OCI-LY7 (cell line): ENCODE results near the gene NBL1. TPM values are rescaled to one million over a fixed set of nuclear protein-coding genes. Genes with fewer than 3 reads are reported as not detected.

ENCODE experiments used
- BruUV-seq: library from RNA; stranded (reverse); fragments of 400-500 nt; replicated peaks from 2 replicates; lab custom pipeline; 2021; lab: Mats Ljungman, UMichigan
- CTCF ChIA-PET: fragments of 300-600 bp; sonication (Branson Sonifier 250); formaldehyde crosslinking; loops from one replicate; lab custom pipeline; 2022; ENCODE audit warnings: antibody characterized with exemption; ENCODE audit not compliant: unreplicated experiment; lab: Charles Lee
- POLR2A ChIA-PET: fragments of 300-600 bp; sonication (Branson Sonifier 250); formaldehyde crosslinking; loops from one replicate; lab custom pipeline; 2022; ENCODE audit warnings: antibody characterized with exemption; lab: Charles Lee
- DNase-seq: peaks from one replicate; pipeline ENCODE4 v3.0.0-alpha.2; 2015; ENCODE audit warnings: low spot score
- H2AFZ ChIP-seq: fragments of 200-600 bp; sonication (generic), shearing (Covaris generic); 2 replicates; pipeline ENCODE4 v1.6.1; 2014; ENCODE audit warnings: mild to moderate bottlenecking, antibody characterized with exemption, low read length, moderate library complexity
- H3K27ac ChIP-seq: fragments of 200-600 bp; sonication (generic); 2 replicates; pipeline ENCODE4 v1.5.1; 2014; ENCODE audit warnings: mixed run types, low read depth, mild to moderate bottlenecking, moderate library complexity, low read length, inconsistent platforms; ENCODE audit not compliant: poor library complexity, severe bottlenecking
- H3K36me3 ChIP-seq: fragments of 200-600 bp; sonication (generic); 2 replicates; pipeline ENCODE4 v1.6.1; 2014; ENCODE audit warnings: mild to moderate bottlenecking, antibody characterized with exemption, low read length, moderate library complexity, mixed read lengths; ENCODE audit not compliant: insufficient read depth
- H3K4me1 ChIP-seq: fragments of 200-600 bp; sonication (generic); 2 replicates; pipeline ENCODE4 v1.5.1; 2014; ENCODE audit warnings: mild to moderate bottlenecking, low read length; ENCODE audit not compliant: insufficient read depth, poor library complexity, severe bottlenecking
- H3K4me2 ChIP-seq: fragments of 200-600 bp; sonication (generic); 2 replicates; pipeline ENCODE4 v1.6.1; 2014; ENCODE audit warnings: mild to moderate bottlenecking, low read length
- H3K4me3 ChIP-seq: fragments of 200-600 bp; sonication (generic); 2 replicates; pipeline ENCODE4 v1.5.1; 2014; ENCODE audit warnings: mild to moderate bottlenecking, low read depth, low read length; ENCODE audit not compliant: poor library complexity, severe bottlenecking
- H3K79me2 ChIP-seq: fragments of 200-600 bp; sonication (generic); 2 replicates; pipeline ENCODE4 v1.6.1; 2016; ENCODE audit warnings: low read depth, mild to moderate bottlenecking, low read length, moderate library complexity, mixed read lengths; ENCODE audit not compliant: insufficient read depth
- H3K9me2 ChIP-seq: fragments of 200-600 bp; sonication (generic); 2 replicates; pipeline ENCODE4 v1.6.1; 2016; ENCODE audit warnings: mild to moderate bottlenecking, low read length, mixed read lengths; ENCODE audit not compliant: insufficient read depth
- H3K9me3 ChIP-seq: fragments of 200-600 bp; sonication (generic); 2 replicates; pipeline ENCODE4 v1.6.1; 2014; ENCODE audit warnings: mild to moderate bottlenecking, mixed run types, low read length, mixed read lengths
- H4K20me1 ChIP-seq: fragments of 200-600 bp; sonication (generic); 2 replicates; pipeline ENCODE4 v1.6.1; 2014; ENCODE audit warnings: mild to moderate bottlenecking, antibody characterized with exemption, low read length, moderate library complexity, mixed read lengths; ENCODE audit not compliant: insufficient read depth
- EZH2phosphoT487 ChIP-seq: fragments of 200-600 bp; sonication (generic); IDR thresholded peaks from 2 replicates; pipeline ENCODE4 v1.6.1; 2018; ENCODE audit warnings: low read depth, borderline replicate concordance, mild to moderate bottlenecking, mixed run types, antibody characterized with exemption, low read length, moderate library complexity, mixed read lengths
- intact Hi-C: fragments of 100-400 bp; cut with micrococcal nuclease; formaldehyde crosslinking; loops from one replicate; pipeline ENCODE4 v1.10.0; 2022; ENCODE audit not compliant: unreplicated experiment
- total RNA-seq, 2 experiments: library from RNA; depleted of rRNA in 1 of 2; stranded (reverse); fragments of >200 nt in 1 of 2; shearing (Covaris generic) in 1 of 2; gene quantifications; 2 replicates each; pipeline ENCODE4 v1.2.3, GENCODE V29; 2014 to 2022
- TF ChIP-seq, protein P1 (sequence below): fragments of 200-600 bp; sonication (generic); conservative IDR thresholded peaks from 2 replicates; pipeline ENCODE4 v1.5.1; 2014; ENCODE audit warnings: mild to moderate bottlenecking, antibody characterized with exemption, low read length, moderate library complexity, mixed read lengths

NBL1 gene
- total RNA-seq, 2 experiments from 2014 or later = not detected

DNA sequence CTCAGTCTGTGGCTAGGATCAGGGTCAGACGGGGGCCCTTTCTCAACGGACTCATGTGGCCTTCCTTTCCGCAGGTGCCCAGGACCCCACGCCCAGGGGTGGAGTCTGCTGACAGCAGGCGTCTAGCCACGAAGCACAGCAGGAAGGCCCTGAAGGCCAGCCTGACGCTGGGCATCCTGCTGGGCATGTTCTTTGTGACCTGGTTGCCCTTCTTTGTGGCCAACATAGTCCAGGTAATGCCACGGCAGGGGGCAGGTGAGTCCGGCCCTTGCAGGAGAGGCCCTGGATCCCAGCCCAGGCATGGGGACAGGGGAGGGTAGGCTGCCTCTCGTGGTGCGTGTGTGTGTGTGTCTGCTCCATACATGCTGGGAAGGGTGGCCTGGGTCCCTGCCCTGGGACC is 34.4 kb downstream of the NBL1 start:
- H3K27ac ChIP-seq = no peak overlapping the region
- no peak for TF ChIP-seq EZH2phosphoT487
- TF ChIP-seq, protein P1, sequence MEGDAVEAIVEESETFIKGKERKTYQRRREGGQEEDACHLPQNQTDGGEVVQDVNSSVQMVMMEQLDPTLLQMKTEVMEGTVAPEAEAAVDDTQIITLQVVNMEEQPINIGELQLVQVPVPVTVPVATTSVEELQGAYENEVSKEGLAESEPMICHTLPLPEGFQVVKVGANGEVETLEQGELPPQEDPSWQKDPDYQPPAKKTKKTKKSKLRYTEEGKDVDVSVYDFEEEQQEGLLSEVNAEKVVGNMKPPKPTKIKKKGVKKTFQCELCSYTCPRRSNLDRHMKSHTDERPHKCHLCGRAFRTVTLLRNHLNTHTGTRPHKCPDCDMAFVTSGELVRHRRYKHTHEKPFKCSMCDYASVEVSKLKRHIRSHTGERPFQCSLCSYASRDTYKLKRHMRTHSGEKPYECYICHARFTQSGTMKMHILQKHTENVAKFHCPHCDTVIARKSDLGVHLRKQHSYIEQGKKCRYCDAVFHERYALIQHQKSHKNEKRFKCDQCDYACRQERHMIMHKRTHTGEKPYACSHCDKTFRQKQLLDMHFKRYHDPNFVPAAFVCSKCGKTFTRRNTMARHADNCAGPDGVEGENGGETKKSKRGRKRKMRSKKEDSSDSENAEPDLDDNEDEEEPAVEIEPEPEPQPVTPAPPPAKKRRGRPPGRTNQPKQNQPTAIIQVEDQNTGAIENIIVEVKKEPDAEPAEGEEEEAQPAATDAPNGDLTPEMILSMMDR = no peak
- CTCF ChIA-PET = no interaction called here
- H3K4me3 ChIP-seq = no peak overlapping the region
- no peaks in the 10 kb centered on the region for H3K9me2 ChIP-seq
- BruUV-seq = no TSS peak
- POLR2A ChIA-PET = no interaction called here
- no peaks in the 10 kb centered on the region for H3K4me1 ChIP-seq
- H3K4me2 ChIP-seq = no peak overlapping the region
- no peak for DNase-seq
- H3K9me3 ChIP-seq = no peaks in the 10 kb centered on the region
- no peaks in the 10 kb centered on the region for H3K79me2 ChIP-seq
- intact Hi-C loops = no loop called here
- no peaks in the 10 kb centered on the region for H4K20me1 ChIP-seq
- no peaks in the 10 kb centered on the region for H3K36me3 ChIP-seq
- no peak overlapping the region for H2AFZ ChIP-seq

DNA sequence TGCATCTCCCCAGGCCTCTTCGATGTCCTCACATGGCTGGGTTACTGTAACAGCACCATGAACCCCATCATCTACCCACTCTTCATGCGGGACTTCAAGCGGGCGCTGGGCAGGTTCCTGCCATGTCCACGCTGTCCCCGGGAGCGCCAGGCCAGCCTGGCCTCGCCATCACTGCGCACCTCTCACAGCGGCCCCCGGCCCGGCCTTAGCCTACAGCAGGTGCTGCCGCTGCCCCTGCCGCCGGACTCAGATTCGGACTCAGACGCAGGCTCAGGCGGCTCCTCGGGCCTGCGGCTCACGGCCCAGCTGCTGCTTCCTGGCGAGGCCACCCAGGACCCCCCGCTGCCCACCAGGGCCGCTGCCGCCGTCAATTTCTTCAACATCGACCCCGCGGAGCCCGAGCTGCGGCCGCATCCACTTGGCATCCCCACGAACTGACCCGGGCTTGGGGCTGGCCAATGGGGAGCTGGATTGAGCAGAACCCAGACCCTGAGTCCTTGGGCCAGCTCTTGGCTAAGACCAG is 34.9 kb downstream of the NBL1 start:
- DNase-seq = no peak
- H3K9me2 ChIP-seq = no peaks in the 10 kb centered on the region
- CTCF ChIA-PET = no interaction called here
- no TSS peak for BruUV-seq
- no peak overlapping the region for H2AFZ ChIP-seq
- no peaks in the 10 kb centered on the region for H3K36me3 ChIP-seq
- H3K9me3 ChIP-seq = no peaks in the 10 kb centered on the region
- H3K4me3 ChIP-seq = no peak overlapping the region
- no peak overlapping the region for H3K4me2 ChIP-seq
- intact Hi-C loops = no loop called here
- TF ChIP-seq EZH2phosphoT487 = no peak
- TF ChIP-seq, protein P1 = no peak
- H3K27ac ChIP-seq = no peak overlapping the region
- H3K4me1 ChIP-seq = no peaks in the 10 kb centered on the region
- H3K79me2 ChIP-seq = no peaks in the 10 kb centered on the region
- POLR2A ChIA-PET = interaction anchor here (0.6 kb wide), 1 partner anchor 524 kb away, joined by 3 read pairs; no protein-coding TSS in a partner anchor
- no peaks in the 10 kb centered on the region for H4K20me1 ChIP-seq

DNA sequence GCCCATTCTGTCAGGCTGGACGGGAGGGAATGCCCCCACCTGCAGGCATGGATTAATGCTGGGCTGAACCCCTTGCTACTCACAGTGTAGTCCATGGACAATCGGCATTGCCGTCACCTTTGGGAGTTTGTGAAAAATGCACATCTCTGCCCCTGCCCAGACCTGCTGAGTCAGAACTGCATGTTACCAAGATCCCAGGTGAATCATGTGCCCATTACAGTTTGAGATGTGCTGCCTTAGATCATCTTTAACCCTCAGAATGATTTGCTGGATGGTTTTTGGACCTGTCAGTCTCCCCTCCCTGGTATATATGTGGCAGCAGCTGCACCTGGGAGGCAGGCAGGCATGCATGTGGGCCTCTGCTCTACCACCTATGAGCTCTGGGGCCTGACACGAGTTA is 35.6 kb downstream of the NBL1 start:
- Histone ChIP-seq H3K9me3 (no peaks in the 10 kb centered on the region), H3K4me1 (no peaks in the 10 kb centered on the region), H3K4me2 (no peak overlapping the region), H4K20me1 (no peaks in the 10 kb centered on the region), H3K36me3 (no peaks in the 10 kb centered on the region), H3K9me2 (no peaks in the 10 kb centered on the region), H3K27ac (no peak overlapping the region), H3K79me2 (no peaks in the 10 kb centered on the region), H2AFZ (no peak overlapping the region), H3K4me3 (no peak overlapping the region)
- ChIA-PET CTCF (no interaction called here), POLR2A (interaction anchor here (0.6 kb wide), 1 partner anchor 524 kb away, joined by 3 read pairs; no protein-coding TSS in a partner anchor)
- DNase-seq = no peak
- no TSS peak for BruUV-seq
- no peak for TF ChIP-seq EZH2phosphoT487
- TF ChIP-seq, protein P1 = no peak
- intact Hi-C loops = no loop called here
